Vagina (tissue), 2 donors: ENCODE measurements around the gene NPY4R.
"Not testable (repeated sequence)": the region's sequence is repeated elsewhere in the genome, so short reads cannot be mapped to it uniquely, and the experiment has no call there.

ENCODE experiments used
- CTCF ChIP-seq, 3 experiments: fragments of 450-650 bp in 2 of 3; fragments of 200-600 bp in 1 of 3; sonication (generic) in 1 of 3; IDR thresholded peaks; one replicate each; pipeline ENCODE4 v1.5.1; 2017 to 2019; ENCODE audit warnings: antibody characterized with exemption in 3 of 3, mild to moderate bottlenecking in 2 of 3, moderate library complexity in 2 of 3
- POLR2A ChIP-seq, 2 donors: fragments of 450-650 bp; IDR thresholded peaks; one replicate each; pipeline ENCODE4 v1.6.1; 2017; ENCODE audit warnings: antibody characterized with exemption in 2 of 2, mild to moderate bottlenecking in 2 of 2, moderate library complexity in 2 of 2

GRCh38 chr10:46497878-46498277 is 32.1 kb upstream of the NPY4R start:
- TF ChIP-seq POLR2A, CTCF (IDR thresholded peaks at IDR 0.05): not testable (repeated sequence)
